Uterus (tissue), 4 donors: ENCODE data around the gene TTC1. TPM values are rescaled to one million over a fixed set of nuclear protein-coding genes. Genes with fewer than 3 reads are reported as not detected.

Source experiments
- DNase-seq, 2 donors: peaks; one replicate each; pipeline ENCODE4 v3.0.0-alpha.2; 2019 to 2020
- H3K27ac ChIP-seq, 2 donors: fragments of 200-600 bp; sonication (generic); 1 replicate in 1 of 2; 2 replicates in 1 of 2; pipeline ENCODE4 v1.5.1; 2016 to 2018
- H3K27me3 ChIP-seq, 2 donors: fragments of 200-600 bp; sonication (generic); one replicate each; pipeline ENCODE4 v1.5.1; 2018 to 2019; ENCODE audit warnings: control low read depth in 1 of 2
- H3K36me3 ChIP-seq, 2 donors: fragments of 200-600 bp; sonication (generic); one replicate each; pipeline ENCODE4 v1.5.1; 2019; ENCODE audit warnings: control low read depth in 1 of 2
- H3K4me1 ChIP-seq, 2 donors: fragments of 200-600 bp; sonication (generic); one replicate each; pipeline ENCODE4 v1.5.1; 2018 to 2019; ENCODE audit warnings: control low read depth in 1 of 2
- H3K4me3 ChIP-seq, 2 donors: fragments of 200-600 bp; sonication (generic); 1 replicate in 1 of 2; 2 replicates in 1 of 2; pipeline ENCODE4 v1.5.1; 2018 to 2019; ENCODE audit warnings: mild to moderate bottlenecking in 1 of 2
- H3K9me3 ChIP-seq, 2 donors: fragments of 200-600 bp; sonication (generic); one replicate each; pipeline ENCODE4 v1.5.1; 2019; ENCODE audit warnings: control low read depth in 1 of 2
- CTCF ChIP-seq, 4 experiments: fragments of 200-600 bp in 2 of 4; fragments of 450-650 bp in 2 of 4; sonication (generic) in 2 of 4; IDR thresholded peaks; one replicate each; pipeline ENCODE4 v1.5.1; 2016 to 2019; ENCODE audit warnings: antibody characterized with exemption in 4 of 4, mild to moderate bottlenecking in 2 of 4, moderate library complexity in 1 of 4
- POLR2A ChIP-seq, 2 donors: fragments of 450-650 bp; IDR thresholded peaks; one replicate each; pipeline ENCODE4 v1.6.1; 2016; ENCODE audit warnings: antibody characterized with exemption in 2 of 2, mild to moderate bottlenecking in 1 of 2, moderate library complexity in 1 of 2
- intact Hi-C: fragments of 100-400 bp; cut with DNase I; formaldehyde crosslinking; loops from one replicate; pipeline ENCODE4 v1.15.1; 2023; ENCODE audit warnings: low total_unique reads
- total RNA-seq, 4 donors: library from RNA; depleted of rRNA in 3 of 4; stranded (reverse); fragments of >200 nt in 3 of 4; gene quantifications; one replicate each; pipeline versions ENCODE4 v1.1.0 to v1.2.4, GENCODE V29; 2014 to 2023
- donor health status: DM: yes; HTN: yes; CAD: no.

Gene TTC1
- total RNA-seq: 10 to 100 TPM in 3 of 4 donors, 1 to 10 TPM in 1; 9.7 to 43.5 (median 41.1) TPM

GRCh38 chr5:160008877-160009590 is at the start of gene TTC1:
TTC1 (plus strand) TSS chr5:160009139; CDS start chr5:160010529, 1,390 bp downstream.
- Histone ChIP-seq H3K4me3 (peak within 1 kb of the TSS; percentile 66 to 68), H3K27ac (peak within 1 kb of the TSS; percentile 82 to 88), H3K9me3 (no peaks in the 10 kb centered on the region), H3K36me3 (no peaks in the 10 kb centered on the region), H3K27me3 (no peaks in the 10 kb centered on the region), H3K4me1 (peaks cover 0 to 3% of the 10 kb centered on the region in 2 donors)
- intact Hi-C loops: no loop called here
- DNase-seq: peak; percentile 94 to 99
- peak; percentile 72 to 75 for TF ChIP-seq POLR2A (IDR thresholded peaks at IDR 0.05)
- TF ChIP-seq CTCF (IDR thresholded peaks at IDR 0.05): no peak

DNA sequence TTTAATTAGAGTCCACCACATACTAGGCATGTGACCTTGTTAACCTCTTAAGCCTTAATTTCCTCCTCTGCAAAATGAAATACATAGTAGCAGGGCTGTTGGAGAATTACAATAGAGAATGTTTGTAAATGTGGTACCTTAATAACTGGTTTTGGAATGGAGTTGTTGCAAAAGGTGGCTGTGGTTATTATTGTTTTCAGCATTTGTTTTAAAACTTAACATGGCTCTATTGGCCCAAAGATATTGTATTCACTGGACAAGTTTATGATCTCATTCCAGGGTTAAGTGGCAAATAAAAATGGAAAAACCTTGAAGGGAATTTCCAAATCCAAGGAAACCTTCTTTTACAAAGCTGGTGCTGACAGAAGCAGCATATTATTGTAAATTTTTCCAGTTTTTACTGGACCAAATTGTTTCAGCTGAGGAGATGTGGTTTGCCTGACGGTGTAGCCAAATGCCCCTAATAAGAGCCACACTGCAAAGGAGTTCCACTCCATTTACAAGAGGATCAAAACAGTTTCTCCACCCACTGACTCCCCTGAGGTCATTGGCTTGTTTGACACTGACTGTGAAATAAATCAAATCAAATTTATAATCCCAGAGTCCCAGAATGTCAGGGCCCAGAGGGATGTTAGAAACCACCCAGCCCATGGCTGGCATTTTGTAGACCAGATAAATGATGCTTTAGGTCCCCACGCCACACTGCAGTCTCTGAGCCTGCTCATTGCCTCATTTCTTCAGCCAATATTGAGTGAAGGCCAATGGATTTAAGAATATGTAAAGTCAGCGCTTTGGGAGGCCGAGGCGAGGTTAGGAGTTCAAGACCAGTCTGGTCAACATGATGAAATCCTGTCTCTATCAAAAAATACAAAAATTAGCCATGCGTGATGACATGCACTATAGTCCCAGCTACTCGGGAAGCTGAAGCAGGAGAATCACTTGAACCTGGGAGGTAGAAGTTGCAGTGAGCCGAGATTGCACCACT is 47.5 kb upstream of the TTC1 start:
- no peak for DNase-seq
- no peaks in the 10 kb centered on the region for H3K4me1 ChIP-seq
- H3K4me3 ChIP-seq: no peak overlapping the region
- no peaks in the 10 kb centered on the region for H3K27me3 ChIP-seq
- intact Hi-C loops: no loop called here
- no peaks in the 10 kb centered on the region for H3K9me3 ChIP-seq
- no peaks in the 10 kb centered on the region for H3K36me3 ChIP-seq
- TF ChIP-seq CTCF (IDR thresholded peaks at IDR 0.05): no peak
- H3K27ac ChIP-seq: no peak overlapping the region

- Histone ChIP-seq H3K27ac (no peak overlapping the region), H3K36me3 (no peaks in the 10 kb centered on the region), H3K9me3 (no peaks in the 10 kb centered on the region), H3K4me3 (no peak overlapping the region), H3K4me1 (no peaks in the 10 kb centered on the region), H3K27me3 (no peaks in the 10 kb centered on the region)
- intact Hi-C loops: no loop called here
- no peak for DNase-seq
- TF ChIP-seq CTCF (IDR thresholded peaks at IDR 0.05): no peak
- no peak for TF ChIP-seq POLR2A (IDR thresholded peaks at IDR 0.05)
Observed at GRCh38 chr5:159962214-159962613, 46.7 kb upstream of the TTC1 start.

DNA sequence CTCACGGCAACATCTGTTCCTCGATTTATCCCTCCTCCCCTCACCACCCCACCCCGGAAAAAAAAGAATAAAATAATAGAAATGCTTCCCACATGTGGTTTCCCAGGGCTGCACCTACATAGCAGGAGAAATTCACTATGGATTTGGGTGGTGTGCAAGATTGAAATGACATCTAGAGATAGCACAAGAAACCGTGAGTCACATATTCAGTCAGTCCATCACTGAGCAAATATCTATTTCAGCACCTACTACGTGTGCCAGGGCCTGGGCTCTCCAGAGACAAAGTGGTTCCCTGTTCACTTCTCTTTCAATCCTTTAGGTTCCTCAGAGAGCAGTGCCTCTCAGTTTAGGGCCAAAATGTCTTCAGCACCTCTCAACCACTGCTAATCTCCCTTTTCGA is 45.0 kb upstream of the TTC1 start:
- Histone ChIP-seq H3K9me3 (no peaks in the 10 kb centered on the region), H3K27ac (no peak overlapping the region), H3K4me3 (no peak overlapping the region), H3K27me3 (no peaks in the 10 kb centered on the region), H3K36me3 (no peaks in the 10 kb centered on the region), H3K4me1 (no peaks in the 10 kb centered on the region)
- no peak for DNase-seq
- TF ChIP-seq CTCF (IDR thresholded peaks at IDR 0.05) (no peak), POLR2A (IDR thresholded peaks at IDR 0.05) (no peak)
- intact Hi-C loops: no loop called here
